ENCODE results near the gene DNAJC28.

DNAJC28 gene

DNA sequence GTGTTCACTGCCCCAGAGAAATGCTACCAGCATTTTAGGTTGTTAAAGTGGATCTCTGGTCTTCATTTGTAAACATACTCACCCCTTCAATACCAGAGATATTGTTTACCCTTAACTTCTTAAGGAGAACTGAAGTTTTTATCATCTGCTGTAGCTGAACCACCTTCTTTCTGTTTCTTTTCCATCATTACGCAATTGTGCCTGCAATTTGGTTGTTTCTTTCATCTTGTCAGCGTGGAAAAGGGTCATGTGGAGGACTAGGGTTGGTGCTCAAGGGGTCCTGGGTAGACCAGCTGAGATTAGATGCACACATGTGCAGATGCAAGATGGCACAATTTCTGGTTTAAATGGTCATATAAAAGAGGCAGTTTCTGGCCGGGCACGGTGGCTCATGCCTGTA, 27.4 kb upstream of the DNAJC28 start (continued):
- TF ChIP-seq ZNF221 (tag by site-specific recombination; IDR thresholded peaks at IDR 0.05; ENCODE audit: borderline replicate concordance) (no peak), ZNF549 (tag by site-specific recombination; IDR thresholded peaks at IDR 0.05) (no peak), ZNF366 (tag by site-specific recombination; conservative IDR thresholded peaks at IDR 0.05) (no peak), ZNF223 (tag by site-specific recombination; IDR thresholded peaks at IDR 0.05) (no peak), HOXA7 (CRISPR knock-in tag; IDR thresholded peaks at IDR 0.05; ENCODE audit: borderline replicate concordance) (no peak), SCRT2 (tag by site-specific recombination; IDR thresholded peaks at IDR 0.05) (no peak), ZNF664 (tag by site-specific recombination; IDR thresholded peaks at IDR 0.05) (no peak)
- TF ChIP-seq, protein P1, sequence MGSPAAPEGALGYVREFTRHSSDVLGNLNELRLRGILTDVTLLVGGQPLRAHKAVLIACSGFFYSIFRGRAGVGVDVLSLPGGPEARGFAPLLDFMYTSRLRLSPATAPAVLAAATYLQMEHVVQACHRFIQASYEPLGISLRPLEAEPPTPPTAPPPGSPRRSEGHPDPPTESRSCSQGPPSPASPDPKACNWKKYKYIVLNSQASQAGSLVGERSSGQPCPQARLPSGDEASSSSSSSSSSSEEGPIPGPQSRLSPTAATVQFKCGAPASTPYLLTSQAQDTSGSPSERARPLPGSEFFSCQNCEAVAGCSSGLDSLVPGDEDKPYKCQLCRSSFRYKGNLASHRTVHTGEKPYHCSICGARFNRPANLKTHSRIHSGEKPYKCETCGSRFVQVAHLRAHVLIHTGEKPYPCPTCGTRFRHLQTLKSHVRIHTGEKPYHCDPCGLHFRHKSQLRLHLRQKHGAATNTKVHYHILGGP (tag by site-specific recombination; IDR thresholded peaks at IDR 0.05), result no peak
- TF ChIP-seq, protein P2, sequence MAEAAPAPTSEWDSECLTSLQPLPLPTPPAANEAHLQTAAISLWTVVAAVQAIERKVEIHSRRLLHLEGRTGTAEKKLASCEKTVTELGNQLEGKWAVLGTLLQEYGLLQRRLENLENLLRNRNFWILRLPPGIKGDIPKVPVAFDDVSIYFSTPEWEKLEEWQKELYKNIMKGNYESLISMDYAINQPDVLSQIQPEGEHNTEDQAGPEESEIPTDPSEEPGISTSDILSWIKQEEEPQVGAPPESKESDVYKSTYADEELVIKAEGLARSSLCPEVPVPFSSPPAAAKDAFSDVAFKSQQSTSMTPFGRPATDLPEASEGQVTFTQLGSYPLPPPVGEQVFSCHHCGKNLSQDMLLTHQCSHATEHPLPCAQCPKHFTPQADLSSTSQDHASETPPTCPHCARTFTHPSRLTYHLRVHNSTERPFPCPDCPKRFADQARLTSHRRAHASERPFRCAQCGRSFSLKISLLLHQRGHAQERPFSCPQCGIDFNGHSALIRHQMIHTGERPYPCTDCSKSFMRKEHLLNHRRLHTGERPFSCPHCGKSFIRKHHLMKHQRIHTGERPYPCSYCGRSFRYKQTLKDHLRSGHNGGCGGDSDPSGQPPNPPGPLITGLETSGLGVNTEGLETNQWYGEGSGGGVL (tag by site-specific recombination; IDR thresholded peaks at IDR 0.05), result no peak
- TF ChIP-seq, protein P3, sequence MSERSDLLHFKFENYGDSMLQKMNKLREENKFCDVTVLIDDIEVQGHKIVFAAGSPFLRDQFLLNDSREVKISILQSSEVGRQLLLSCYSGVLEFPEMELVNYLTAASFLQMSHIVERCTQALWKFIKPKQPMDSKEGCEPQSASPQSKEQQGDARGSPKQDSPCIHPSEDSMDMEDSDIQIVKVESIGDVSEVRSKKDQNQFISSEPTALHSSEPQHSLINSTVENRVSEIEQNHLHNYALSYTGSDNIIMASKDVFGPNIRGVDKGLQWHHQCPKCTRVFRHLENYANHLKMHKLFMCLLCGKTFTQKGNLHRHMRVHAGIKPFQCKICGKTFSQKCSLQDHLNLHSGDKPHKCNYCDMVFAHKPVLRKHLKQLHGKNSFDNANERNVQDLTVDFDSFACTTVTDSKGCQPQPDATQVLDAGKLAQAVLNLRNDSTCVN (tag by site-specific recombination; optimal IDR thresholded peaks at IDR 0.05), result no peak
- TF ChIP-seq, protein P4, sequence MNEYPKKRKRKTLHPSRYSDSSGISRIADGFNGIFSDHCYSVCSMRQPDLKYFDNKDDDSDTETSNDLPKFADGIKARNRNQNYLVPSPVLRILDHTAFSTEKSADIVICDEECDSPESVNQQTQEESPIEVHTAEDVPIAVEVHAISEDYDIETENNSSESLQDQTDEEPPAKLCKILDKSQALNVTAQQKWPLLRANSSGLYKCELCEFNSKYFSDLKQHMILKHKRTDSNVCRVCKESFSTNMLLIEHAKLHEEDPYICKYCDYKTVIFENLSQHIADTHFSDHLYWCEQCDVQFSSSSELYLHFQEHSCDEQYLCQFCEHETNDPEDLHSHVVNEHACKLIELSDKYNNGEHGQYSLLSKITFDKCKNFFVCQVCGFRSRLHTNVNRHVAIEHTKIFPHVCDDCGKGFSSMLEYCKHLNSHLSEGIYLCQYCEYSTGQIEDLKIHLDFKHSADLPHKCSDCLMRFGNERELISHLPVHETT (tag by site-specific recombination; IDR thresholded peaks at IDR 0.05), result no peak

DNA sequence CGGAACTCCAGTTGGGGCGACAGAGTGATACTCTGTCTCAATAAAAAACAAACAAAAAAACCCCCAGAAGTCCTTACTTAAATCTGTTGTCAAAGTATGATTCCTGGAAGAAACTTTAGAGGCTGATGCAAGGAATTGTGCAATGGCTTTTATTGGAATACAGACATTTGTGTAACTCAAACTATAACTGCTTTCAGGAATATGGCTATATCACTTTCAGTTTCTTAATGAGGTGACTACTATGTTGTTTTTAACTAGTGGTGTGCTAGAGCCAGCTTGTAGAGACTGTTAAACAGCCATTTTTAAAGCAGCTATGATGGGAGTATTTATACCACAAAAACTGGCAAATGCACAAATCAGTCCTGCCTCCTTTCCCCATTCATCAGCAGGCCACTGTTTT, 22.7 kb upstream of the DNAJC28 start:
- H3K4me1 ChIP-seq (ENCODE audit: control insufficient read depth, insufficient read depth, low read length), result no peaks in the 10 kb centered on the region
- H3K36me3 ChIP-seq (ENCODE audit: control insufficient read depth in 2 of 2, insufficient read depth in 1 of 2, low read length in 2 of 2), result peaks cover 90 to 96% of the 10 kb centered on the region in 2 experiments
- H3K9me3 ChIP-seq (ENCODE audit: control insufficient read depth, insufficient read depth, low read depth, low read length), result no peaks in the 10 kb centered on the region
- no peak overlapping the region for H3K4me3 ChIP-seq (ENCODE audit: low read depth, low read length)
- ChIA-PET CTCF (interaction anchor here (0.6 kb wide), 1 partner anchor 800 kb away, joined by 3 read pairs; no protein-coding TSS in a partner anchor), POLR2A (no interaction called here)
- H3K27ac ChIP-seq (ENCODE audit: extremely low read depth, low read depth, low read length), result no peak overlapping the region
- TF ChIP-seq IKZF3 (tag by site-specific recombination; IDR thresholded peaks at IDR 0.05) (no peak), ZNF140 (tag by site-specific recombination; IDR thresholded peaks at IDR 0.05) (no peak), ZNF660 (tag by site-specific recombination; IDR thresholded peaks at IDR 0.05) (no peak), ZNF530 (tag by site-specific recombination; IDR thresholded peaks at IDR 0.05; ENCODE audit: low read depth) (no peak), SCRT1 (tag by site-specific recombination; IDR thresholded peaks at IDR 0.05; ENCODE audit: borderline replicate concordance) (no peak), REPIN1 (tag by site-specific recombination; IDR thresholded peaks at IDR 0.05; ENCODE audit: low read depth) (no peak), ZNF24 (tag by site-specific recombination; IDR thresholded peaks at IDR 0.05) (no peak), SP7 (tag by site-specific recombination; IDR thresholded peaks at IDR 0.05) (no peak)
- TF ChIP-seq, protein P5, sequence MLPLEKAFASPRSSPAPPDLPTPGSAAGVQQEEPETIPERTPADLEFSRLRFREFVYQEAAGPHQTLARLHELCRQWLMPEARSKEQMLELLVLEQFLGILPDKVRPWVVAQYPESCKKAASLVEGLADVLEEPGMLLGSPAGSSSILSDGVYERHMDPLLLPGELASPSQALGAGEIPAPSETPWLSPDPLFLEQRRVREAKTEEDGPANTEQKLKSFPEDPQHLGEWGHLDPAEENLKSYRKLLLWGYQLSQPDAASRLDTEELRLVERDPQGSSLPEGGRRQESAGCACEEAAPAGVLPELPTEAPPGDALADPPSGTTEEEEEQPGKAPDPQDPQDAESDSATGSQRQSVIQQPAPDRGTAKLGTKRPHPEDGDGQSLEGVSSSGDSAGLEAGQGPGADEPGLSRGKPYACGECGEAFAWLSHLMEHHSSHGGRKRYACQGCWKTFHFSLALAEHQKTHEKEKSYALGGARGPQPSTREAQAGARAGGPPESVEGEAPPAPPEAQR (tag by site-specific recombination; IDR thresholded peaks at IDR 0.05), result no peak
- TF ChIP-seq, protein P4 (tag by site-specific recombination; IDR thresholded peaks at IDR 0.05), result no peak
- TF ChIP-seq, protein P6, sequence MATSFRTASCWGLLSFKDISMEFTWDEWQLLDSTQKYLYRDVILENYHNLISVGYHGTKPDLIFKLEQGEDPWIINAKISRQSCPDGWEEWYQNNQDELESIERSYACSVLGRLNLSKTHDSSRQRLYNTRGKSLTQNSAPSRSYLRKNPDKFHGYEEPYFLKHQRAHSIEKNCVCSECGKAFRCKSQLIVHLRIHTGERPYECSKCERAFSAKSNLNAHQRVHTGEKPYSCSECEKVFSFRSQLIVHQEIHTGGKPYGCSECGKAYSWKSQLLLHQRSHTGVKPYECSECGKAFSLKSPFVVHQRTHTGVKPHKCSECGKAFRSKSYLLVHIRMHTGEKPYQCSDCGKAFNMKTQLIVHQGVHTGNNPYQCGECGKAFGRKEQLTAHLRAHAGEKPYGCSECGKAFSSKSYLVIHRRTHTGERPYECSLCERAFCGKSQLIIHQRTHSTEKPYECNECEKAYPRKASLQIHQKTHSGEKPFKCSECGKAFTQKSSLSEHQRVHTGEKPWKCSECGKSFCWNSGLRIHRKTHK (tag by site-specific recombination; IDR thresholded peaks at IDR 0.05), result no peak
